HG03460 (cell line): ENCODE measurements around the gene HMOX1.
"Not testable (repeated sequence)": the region's sequence is repeated elsewhere in the genome, so short reads cannot be mapped to it uniquely, and the experiment has no call there.

ENCODE experiments used
- ATAC-seq: cut with Tn5 transposase; IDR thresholded peaks from one replicate; pipeline ENCODE4 v1.9.1; 2021; ENCODE audit not compliant: unreplicated experiment

The HMOX1 gene

DNA sequence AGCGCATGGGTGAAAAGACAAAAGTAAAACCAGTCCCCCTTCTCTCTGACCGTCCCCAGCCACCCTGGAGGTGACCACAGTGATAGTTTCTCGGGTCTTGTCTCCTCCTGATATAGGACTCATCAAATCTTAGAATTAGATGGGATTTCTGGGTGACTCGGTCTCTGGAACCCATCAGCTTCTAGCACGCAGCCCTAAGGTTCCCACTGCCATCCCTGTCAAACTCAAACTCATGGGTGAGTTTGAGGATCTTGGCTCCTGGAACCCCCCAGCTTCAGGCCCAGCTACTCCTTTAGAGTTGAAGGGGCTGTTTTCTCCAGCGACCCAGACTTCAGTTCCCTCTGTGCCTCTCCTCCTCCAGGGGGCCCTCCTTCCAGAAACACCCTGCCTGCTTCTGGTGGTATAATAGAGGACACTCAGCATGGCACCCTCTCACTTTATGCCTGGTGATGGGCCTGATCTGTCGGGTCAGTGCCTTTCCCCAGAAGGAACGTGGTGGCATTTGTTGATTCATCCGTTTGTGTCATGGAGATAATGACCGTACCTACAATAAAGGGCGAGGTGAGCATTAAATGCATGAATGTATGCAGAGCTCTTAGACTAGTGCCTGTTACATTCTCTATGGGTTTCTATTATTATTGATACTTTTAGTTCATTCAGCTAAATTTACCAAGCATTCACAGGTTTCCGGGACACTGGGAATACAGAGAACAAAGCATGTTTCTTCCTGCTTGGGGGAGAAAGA lies 50.8 kb downstream of the HMOX1 start:
- no peak for ATAC-seq

DNA sequence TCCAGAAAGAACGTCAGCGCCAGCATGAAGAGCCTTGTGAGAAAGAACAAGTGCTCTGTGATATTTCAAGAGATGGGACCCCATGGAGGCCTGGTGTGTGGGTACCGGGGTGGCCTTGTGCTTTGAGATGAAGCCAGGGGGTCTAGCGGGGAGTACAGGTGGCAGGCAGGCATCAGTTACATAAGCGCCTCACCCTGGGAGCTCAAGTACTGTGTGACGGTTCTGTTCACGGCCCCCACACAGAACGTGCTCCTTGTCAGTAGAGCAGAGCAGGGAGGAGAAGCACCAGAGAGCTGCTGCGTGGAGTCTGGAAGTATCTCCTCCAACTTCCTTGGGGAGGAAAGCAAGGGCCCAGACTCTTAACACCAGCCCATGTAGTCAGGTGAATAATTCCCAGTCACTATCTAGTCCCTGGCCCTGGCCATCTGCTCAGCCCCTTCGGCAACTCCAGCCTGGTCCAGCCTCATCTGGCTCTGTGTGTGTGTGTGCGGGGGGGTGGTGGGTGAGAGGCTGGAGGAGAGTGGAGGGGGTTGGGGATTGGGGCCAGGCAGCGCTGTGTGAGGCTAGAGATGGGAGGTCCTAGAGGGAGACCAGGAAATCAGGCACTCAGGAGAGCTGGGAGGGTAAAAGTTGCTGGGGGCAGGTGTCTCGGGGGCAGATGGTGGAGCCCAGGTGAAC lies 51.5 kb downstream of the HMOX1 start:
- ATAC-seq = no peak

DNA sequence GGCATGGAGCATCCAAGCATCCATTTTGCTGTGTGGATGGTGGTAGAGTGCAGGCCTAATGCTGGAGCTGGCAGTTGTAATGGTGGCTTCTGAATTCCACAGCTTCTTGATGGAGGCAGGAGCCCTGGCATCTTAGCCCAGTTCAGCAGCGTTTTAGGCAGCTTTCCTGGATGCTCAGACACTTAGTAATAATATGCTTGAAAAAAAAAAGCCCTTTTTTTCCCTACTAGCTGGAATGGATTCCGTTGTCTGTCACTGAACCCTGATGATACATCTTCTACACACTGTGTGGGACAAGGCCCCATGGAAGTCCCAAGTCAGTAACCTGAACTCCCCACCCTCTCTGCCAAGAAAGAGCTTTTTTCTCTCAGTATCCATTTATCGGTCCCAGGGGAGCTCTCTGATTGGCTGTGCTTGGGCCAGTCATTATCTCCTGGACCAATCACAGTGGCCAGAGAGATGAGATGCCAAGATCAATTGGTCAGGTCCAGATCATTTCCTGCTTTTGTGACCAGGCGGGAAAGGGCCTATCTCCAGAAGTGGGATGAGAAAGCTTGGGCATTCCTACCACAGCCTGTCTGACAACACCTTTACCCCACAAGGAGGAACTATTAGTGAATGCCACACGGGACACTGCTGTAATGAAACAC lies 53.3 kb downstream of the HMOX1 start:
- ATAC-seq = no peak

DNA sequence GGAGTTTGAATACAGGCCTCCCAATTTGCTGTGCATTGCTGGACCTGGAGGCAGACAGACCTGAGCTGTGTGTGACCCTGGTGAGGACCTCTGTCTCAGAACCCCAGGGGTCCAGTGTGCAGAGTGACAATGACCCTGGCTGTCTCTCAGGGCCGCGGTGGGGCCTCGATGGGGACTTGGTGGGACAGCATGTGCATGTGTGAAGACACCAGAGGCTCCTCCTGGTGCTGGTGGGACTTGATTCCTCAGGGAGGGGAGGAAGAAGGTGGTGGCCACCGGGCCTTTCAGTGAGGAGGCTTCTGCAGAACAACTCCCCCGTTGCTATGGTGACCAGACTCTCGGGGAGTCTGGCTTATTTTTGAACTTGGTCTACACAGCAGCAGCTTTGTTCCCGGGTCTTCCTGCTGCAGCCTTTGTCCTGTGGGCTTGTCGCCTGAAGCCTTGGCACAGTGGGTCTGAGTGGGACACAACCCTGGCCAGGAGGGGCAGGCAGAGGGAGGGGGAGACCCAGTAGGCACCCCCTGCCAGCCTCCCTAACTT lies 54.4 kb downstream of the HMOX1 start:
- ATAC-seq = no peak

DNA sequence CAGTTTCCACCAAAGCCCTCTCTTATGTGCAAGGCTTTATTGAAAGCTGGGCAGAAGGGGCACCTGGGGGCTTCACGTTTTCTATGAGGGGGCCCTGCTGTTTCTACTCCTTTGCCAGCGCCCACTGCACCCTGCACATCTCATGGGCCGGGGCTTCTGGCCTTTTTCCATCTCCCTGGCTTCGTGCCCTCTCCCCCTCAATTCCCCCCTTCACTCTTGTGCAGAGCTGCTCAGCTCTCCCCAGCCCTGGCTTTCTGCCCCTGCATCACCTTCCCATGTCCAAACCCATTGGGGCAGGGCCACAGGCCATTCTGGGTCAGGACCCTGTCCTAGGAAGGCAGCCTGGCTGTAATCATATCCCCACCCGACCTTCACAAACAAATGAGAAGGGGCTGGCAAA lies 55.5 kb downstream of the HMOX1 start:
- no peak for ATAC-seq

GRCh38 chr22:35437049-35437448 lies 56.2 kb downstream of the HMOX1 start:
- no peak for ATAC-seq

DNA sequence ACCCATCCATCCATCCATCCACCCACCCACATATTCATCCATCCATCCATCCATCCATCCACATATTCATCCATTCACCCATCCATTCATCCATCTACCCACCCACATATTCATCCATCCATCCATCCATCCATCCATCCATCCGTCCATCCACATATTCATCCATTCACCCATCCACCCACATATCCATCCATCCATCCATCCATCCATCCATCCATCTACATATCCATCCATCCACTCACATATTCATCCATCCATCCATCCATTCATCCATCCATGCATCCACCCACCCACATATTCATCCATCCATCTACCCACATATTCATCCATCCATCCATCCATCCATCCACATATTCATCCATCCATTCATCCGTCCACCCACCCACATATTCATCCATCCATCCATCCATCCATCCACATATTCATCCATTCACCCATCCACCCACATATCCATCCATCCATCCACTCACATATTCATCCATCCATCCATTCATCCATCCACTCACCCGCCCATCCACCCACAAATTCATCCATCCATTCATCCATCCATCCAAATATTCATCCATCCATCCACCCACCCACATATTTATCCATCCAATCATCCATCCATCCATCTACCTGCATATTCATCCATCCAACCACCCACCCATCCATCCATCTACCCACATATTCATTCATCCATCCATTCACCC lies 57.9 kb downstream of the HMOX1 start:
- not testable (repeated sequence) for ATAC-seq

GRCh38 chr22:35439365-35439717 lies 58.4 kb downstream of the HMOX1 start:
- no peak for ATAC-seq

DNA sequence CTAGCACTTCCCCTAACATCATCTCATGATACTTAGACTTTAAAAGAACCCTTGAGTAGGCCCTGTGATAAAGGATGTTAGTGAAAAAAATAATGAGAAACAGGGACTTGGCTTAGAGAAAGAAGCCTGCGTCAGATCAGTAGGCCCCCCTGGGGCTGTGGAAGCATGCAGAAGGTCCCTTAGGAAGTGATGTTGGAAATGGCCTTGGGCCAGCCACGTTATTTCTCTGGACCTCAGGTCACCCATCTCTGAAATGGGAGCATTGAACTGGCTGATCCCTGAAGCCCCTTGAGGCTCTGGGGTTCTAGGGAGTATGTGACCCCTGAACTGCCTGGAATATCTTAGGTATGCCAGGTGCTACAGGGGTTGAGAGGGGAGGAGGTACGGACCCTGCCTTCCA lies 59.2 kb downstream of the HMOX1 start:
- ATAC-seq = no peak

DNA sequence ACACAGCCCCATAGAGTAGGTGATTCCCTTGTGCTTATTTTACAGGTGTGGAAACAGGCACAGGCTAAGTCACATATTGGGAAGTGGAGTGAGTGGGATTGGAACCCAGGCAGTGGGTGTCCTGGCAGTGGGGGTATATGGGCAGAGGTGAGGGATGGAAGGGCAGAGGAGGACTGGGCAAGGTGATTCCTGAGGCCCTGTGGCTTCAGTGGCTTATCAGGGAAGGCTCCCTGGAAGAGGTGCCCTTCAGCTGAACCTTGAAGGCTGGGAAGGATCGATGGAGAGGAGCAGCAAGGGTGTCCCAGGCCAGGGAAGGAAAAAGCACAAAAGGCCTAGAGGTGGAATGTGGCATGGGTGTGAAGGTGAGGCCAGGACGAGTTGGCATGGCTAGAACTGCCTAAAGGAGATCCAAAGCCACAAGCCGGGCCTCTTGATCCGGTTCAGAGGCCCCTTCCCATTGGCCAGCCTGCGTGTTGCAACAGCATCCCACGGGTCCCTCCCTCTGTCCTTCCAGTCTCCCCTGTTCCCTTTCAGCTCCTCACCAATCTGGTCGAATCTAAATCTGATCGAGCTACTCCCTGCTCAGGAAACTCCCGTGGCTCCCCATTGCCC lies 60.7 kb downstream of the HMOX1 start:
- ATAC-seq = no peak

- no peak for ATAC-seq
Observed at GRCh38 chr22:35442471-35442870, 61.6 kb downstream of the HMOX1 start.

DNA sequence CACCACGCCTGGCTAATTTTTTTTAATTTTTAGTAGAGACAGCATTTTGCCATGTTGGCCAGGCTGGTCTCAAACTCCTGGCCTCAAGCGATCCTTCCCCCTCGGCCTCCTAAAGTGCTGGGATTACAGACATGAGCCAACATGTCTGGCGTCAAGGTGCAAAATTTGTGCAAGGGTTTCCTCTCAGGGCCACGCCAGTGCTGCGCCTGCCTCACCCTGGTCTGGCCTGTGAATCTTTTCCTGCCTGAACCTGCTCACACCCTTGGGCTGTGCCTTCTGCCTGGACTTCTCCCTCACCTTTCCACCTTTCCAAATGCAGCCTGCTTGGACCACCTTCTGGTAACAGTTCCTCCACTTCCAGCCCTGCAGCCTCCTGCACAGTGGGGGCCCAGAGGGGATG lies 62.4 kb downstream of the HMOX1 start:
- ATAC-seq = no peak
